ENCODE measurements around the gene CXCL12.

CXCL12 gene

GRCh38 chr10:44391981-44392380, 7.1 kb upstream of the CXCL12 start:
- no peak for TF ChIP-seq CTCF (IDR thresholded peaks at IDR 0.05; ENCODE audit: insufficient read depth, low read depth, low read length, missing control alignments)
- no peak for DNase-seq (ENCODE audit: low read depth)
- no peak overlapping the region for H3K4me3 ChIP-seq (ENCODE audit: low read depth, low read length)

- TF ChIP-seq CTCF (IDR thresholded peaks at IDR 0.05; ENCODE audit: insufficient read depth, low read depth, low read length, missing control alignments): no peak
- no peak for DNase-seq (ENCODE audit: low read depth)
- H3K4me3 ChIP-seq (ENCODE audit: low read depth, low read length): no peak overlapping the region
Observed at GRCh38 chr10:44390585-44391072, 5.7 kb upstream of the CXCL12 start.

GRCh38 chr10:44389556-44389955, 4.7 kb upstream of the CXCL12 start:
- H3K4me3 ChIP-seq (ENCODE audit: low read depth, low read length): no peak overlapping the region
- no peak for TF ChIP-seq CTCF (IDR thresholded peaks at IDR 0.05; ENCODE audit: insufficient read depth, low read depth, low read length, missing control alignments)
- DNase-seq (ENCODE audit: low read depth): no peak

- DNase-seq (ENCODE audit: low read depth): no peak
- H3K4me3 ChIP-seq (ENCODE audit: low read depth, low read length): no peak overlapping the region
- no peak for TF ChIP-seq CTCF (IDR thresholded peaks at IDR 0.05; ENCODE audit: insufficient read depth, low read depth, low read length, missing control alignments)
Observed at GRCh38 chr10:44389150-44389549, 4.3 kb upstream of the CXCL12 start.

GRCh38 chr10:44388641-44389040, 3.7 kb upstream of the CXCL12 start:
- no peak for TF ChIP-seq CTCF (IDR thresholded peaks at IDR 0.05; ENCODE audit: insufficient read depth, low read depth, low read length, missing control alignments)
- H3K4me3 ChIP-seq (ENCODE audit: low read depth, low read length): no peak overlapping the region
- no peak for DNase-seq (ENCODE audit: low read depth)

- no peak for TF ChIP-seq CTCF (IDR thresholded peaks at IDR 0.05; ENCODE audit: insufficient read depth, low read depth, low read length, missing control alignments)
- no peak for DNase-seq (ENCODE audit: low read depth)
Observed at GRCh38 chr10:44387853-44388251, 3.0 kb upstream of the CXCL12 start.

GRCh38 chr10:44386546-44387052, 1.7 kb upstream of the CXCL12 start:
- DNase-seq (ENCODE audit: low read depth): peak; percentile 48
- no peak overlapping the region for H3K4me3 ChIP-seq (ENCODE audit: low read depth, low read length)
- peak; percentile 83 for TF ChIP-seq CTCF (IDR thresholded peaks at IDR 0.05; ENCODE audit: insufficient read depth, low read depth, low read length, missing control alignments)

More at GRCh38 chr10:44387853-44388251, 3.0 kb upstream of the CXCL12 start:
- no peak overlapping the region for H3K4me3 ChIP-seq (ENCODE audit: low read depth, low read length)
